IMR-90 (cell line): ENCODE measurements around the gene TMEM132A. TPM values are rescaled to one million over a fixed set of nuclear protein-coding genes. Genes with fewer than 3 reads are reported as not detected.

Source experiments
- ATAC-seq: fragments of 200-7000 bp; cut with Tn5 transposase; 2 replicates; pipeline ENCODE4 v1.9.1; 2020; ENCODE audit warnings: low read depth, mild to moderate bottlenecking, moderate library complexity
- BruUV-seq: library from RNA; stranded (reverse); fragments of 400-500 nt; replicated peaks from 2 replicates; lab custom pipeline; 2021; lab: Mats Ljungman, UMichigan
- CTCF ChIA-PET: fragments of 300-600 bp; formaldehyde crosslinking; extraction: SDS; loops from one replicate; lab custom pipeline; 2021; ENCODE audit warnings: antibody characterized with exemption; lab: Yijun Ruan, JAX
- POLR2A ChIA-PET: fragments of 300-600 bp; sonication (Branson Sonifier 250); formaldehyde crosslinking; loops from one replicate; lab custom pipeline; 2022; ENCODE audit warnings: antibody characterized with exemption; ENCODE audit not compliant: unreplicated experiment; lab: Charles Lee
- DNase-seq: peaks from one replicate; pipeline ENCODE4 v3.0.0; 2013
- H2AFZ ChIP-seq: replicated peaks from 2 replicates; pipeline ENCODE3; 2013; ENCODE audit warnings: low read length, mild to moderate bottlenecking; ENCODE audit not compliant: poor library complexity
- H2AK5ac ChIP-seq: 2 replicates; pipeline ENCODE4 v1.6.1; 2013; ENCODE audit warnings: low read depth, low read length, inconsistent platforms
- H2AK9ac ChIP-seq: replicated peaks from 2 replicates; pipeline ENCODE3; 2013; ENCODE audit warnings: mild to moderate bottlenecking, low read depth, low read length, moderate library complexity; ENCODE audit not compliant: poor library complexity
- H2BK120ac ChIP-seq: 2 replicates; pipeline ENCODE4 v1.6.1; 2013; ENCODE audit warnings: low read depth, low read length, inconsistent platforms
- H2BK15ac ChIP-seq: 3 replicates; pipeline ENCODE4 v1.6.1; 2013; ENCODE audit warnings: low read depth, low read length, inconsistent platforms
- H2BK20ac ChIP-seq: 2 replicates; pipeline ENCODE4 v1.6.1; 2013; ENCODE audit warnings: low read depth, mild to moderate bottlenecking, inconsistent platforms, low read length, moderate library complexity
- H2BK5ac ChIP-seq: 2 replicates; pipeline ENCODE4 v1.6.1; 2013; ENCODE audit warnings: mild to moderate bottlenecking, low read depth, low read length, inconsistent platforms; ENCODE audit not compliant: poor library complexity, severe bottlenecking
- H3K14ac ChIP-seq: replicated peaks from 2 replicates; pipeline ENCODE4 v1.6.1; 2013; ENCODE audit warnings: low read depth, low read length, inconsistent platforms
- H3K18ac ChIP-seq: 2 replicates; pipeline ENCODE4 v1.6.1; 2013; ENCODE audit warnings: low read depth, low read length, control low read depth
- H3K23ac ChIP-seq: 2 replicates; pipeline ENCODE4 v1.6.1; 2013; ENCODE audit warnings: low read depth, low read length, inconsistent platforms
- H3K27ac ChIP-seq: 2 replicates; pipeline ENCODE4 v1.5.1; 2013; ENCODE audit warnings: mild to moderate bottlenecking, control low read depth, low read length; ENCODE audit not compliant: insufficient read depth
- H3K27me3 ChIP-seq: 2 replicates; pipeline ENCODE4 v1.6.1; 2013; ENCODE audit warnings: low read length; ENCODE audit not compliant: control insufficient read depth, insufficient read depth
- H3K36me3 ChIP-seq: 2 replicates; pipeline ENCODE4 v1.6.1; 2013; ENCODE audit warnings: low read length, mixed read lengths; ENCODE audit not compliant: control insufficient read depth, insufficient read depth
- H3K4ac ChIP-seq: 2 replicates; pipeline ENCODE4 v1.6.1; 2013; ENCODE audit warnings: low read depth, low read length, inconsistent platforms
- H3K4me1 ChIP-seq: 2 replicates; pipeline ENCODE4 v1.6.1; 2013; ENCODE audit warnings: low read length, mixed read lengths; ENCODE audit not compliant: control insufficient read depth, insufficient read depth
- H3K4me2 ChIP-seq: 2 replicates; pipeline ENCODE4 v1.6.1; 2013; ENCODE audit warnings: low read depth, mild to moderate bottlenecking, control low read depth, low read length, moderate library complexity
- H3K4me3 ChIP-seq: 2 replicates; pipeline ENCODE4 v1.5.1; 2013; ENCODE audit warnings: low read depth, mild to moderate bottlenecking, control low read depth, low read length, moderate library complexity; ENCODE audit not compliant: insufficient read depth
- H3K56ac ChIP-seq: 2 replicates; pipeline ENCODE4 v1.6.1; 2013; ENCODE audit warnings: low read length, inconsistent platforms; ENCODE audit not compliant: insufficient read depth; ENCODE audit errors: extremely low read depth
- H3K79me1 ChIP-seq, 2 experiments: 2 replicates each; pipeline ENCODE4 v1.6.1; 2013; ENCODE audit warnings: low read length in 2 of 2, inconsistent platforms in 1 of 2, low read depth in 1 of 2
- H3K9ac ChIP-seq: 2 replicates; pipeline ENCODE4 v1.6.1; 2013; ENCODE audit warnings: low read depth, low read length, control low read depth
- H3K9me1 ChIP-seq: 2 replicates; pipeline ENCODE4 v1.6.1; 2013; ENCODE audit warnings: low read length, inconsistent platforms; ENCODE audit not compliant: insufficient read depth
- H3K9me3 ChIP-seq: 2 replicates; pipeline ENCODE4 v1.6.1; 2013; ENCODE audit warnings: low read length; ENCODE audit not compliant: control insufficient read depth, insufficient read depth
- H4K20me1 ChIP-seq: 2 replicates; pipeline ENCODE4 v1.6.1; 2013; ENCODE audit warnings: low read length, inconsistent platforms; ENCODE audit not compliant: insufficient read depth
- H4K5ac ChIP-seq: 2 replicates; pipeline ENCODE4 v1.6.1; 2013; ENCODE audit warnings: mild to moderate bottlenecking, low read depth, low read length, control low read depth
- H4K8ac ChIP-seq, 2 experiments: 2 replicates each; pipeline ENCODE4 v1.6.1; 2013; ENCODE audit warnings: low read depth in 2 of 2, low read length in 2 of 2, control low read depth in 1 of 2, inconsistent platforms in 1 of 2
- H4K91ac ChIP-seq: 2 replicates; pipeline ENCODE4 v1.6.1; 2013; ENCODE audit warnings: low read depth, low read length, inconsistent platforms; ENCODE audit not compliant: insufficient read depth
- BHLHE40 ChIP-seq: fragments of 150-350 bp; IDR thresholded peaks from 2 replicates; pipeline ENCODE4 v1.6.1; 2016; ENCODE audit warnings: mild to moderate bottlenecking, low read depth, low read length
- CEBPB ChIP-seq: IDR thresholded peaks from 2 replicates; pipeline ENCODE4 v1.6.1; 2012; ENCODE audit warnings: low read depth, low read length, improper control_type of control experiment
- CHD1 ChIP-seq: IDR thresholded peaks from 2 replicates; pipeline ENCODE4 v1.6.1; 2012; ENCODE audit warnings: low read depth, low read length, improper control_type of control experiment
- MAFK ChIP-seq: IDR thresholded peaks from 2 replicates; pipeline ENCODE4 v1.6.1; 2012; ENCODE audit warnings: low read depth, low read length, improper control_type of control experiment
- MAZ ChIP-seq: IDR thresholded peaks from 2 replicates; pipeline ENCODE4 v1.6.1; 2012; ENCODE audit warnings: low read depth, mild to moderate bottlenecking, low read length, improper control_type of control experiment, moderate library complexity, borderline replicate concordance
- MXI1 ChIP-seq: IDR thresholded peaks from 2 replicates; pipeline ENCODE4 v1.6.1; 2012; ENCODE audit warnings: low read depth, mild to moderate bottlenecking, low read length, moderate library complexity, borderline replicate concordance
- NFE2L2 ChIP-seq: fragments of 150-350 bp; IDR thresholded peaks from 2 replicates; pipeline ENCODE4 v1.6.1; 2016; ENCODE audit warnings: low read depth, mild to moderate bottlenecking, low read length
- POLR2A ChIP-seq: IDR thresholded peaks from 2 replicates; pipeline ENCODE4 v1.6.1; 2012; ENCODE audit warnings: mild to moderate bottlenecking, low read depth, low read length
- RAD21 ChIP-seq: IDR thresholded peaks from 2 replicates; pipeline ENCODE4 v1.6.1; 2012; ENCODE audit warnings: low read length, improper control_type of control experiment
- RCOR1 ChIP-seq: IDR thresholded peaks from 2 replicates; pipeline ENCODE4 v1.6.1; 2012; ENCODE audit warnings: mild to moderate bottlenecking, low read length, improper control_type of control experiment; ENCODE audit not compliant: insufficient replicate concordance
- RFX5 ChIP-seq: IDR thresholded peaks from 2 replicates; pipeline ENCODE4 v1.8.0; 2012; ENCODE audit warnings: low read depth, mild to moderate bottlenecking, low read length, moderate library complexity
- SMC3 ChIP-seq: fragments of 150-350 bp; IDR thresholded peaks from 2 replicates; pipeline ENCODE4 v1.6.1; 2016; ENCODE audit warnings: low read depth, mild to moderate bottlenecking, antibody characterized with exemption, low read length, moderate library complexity
- WGBS, 2 experiments: methylation state at CpG; one replicate each; pipeline versions ENCODE4 v1.1.5 to v1.1.7; 2013; ENCODE audit warnings: missing lambda C conversion rate in 2 of 2; ENCODE audit not compliant: insufficient read length in 1 of 2; ENCODE audit errors: extremely low coverage in 2 of 2; 5-methylcytosine and 5-hydroxymethylcytosine counted together
- dilution Hi-C: fragments of 300-500 bp; cut with HindIII; formaldehyde crosslinking; loops from one replicate; pipeline ENCODE4 v1.14.3; 2018; ENCODE audit warnings: low sequenced_read_pairs; ENCODE audit not compliant: unreplicated experiment
- in situ Hi-C: fragments of 300-500 bp; cut with MboI; formaldehyde crosslinking; loops from 3 replicates; pipeline ENCODE4 v1.14.3; 2019; ENCODE audit warnings: low sequenced_read_pairs, inconsistent platforms, mixed read lengths
- intact Hi-C: fragments of 100-400 bp; cut with micrococcal nuclease; formaldehyde crosslinking; loops from 2 replicates; pipeline ENCODE4 v1.10.0; 2022
- polyA plus RNA-seq, 3 experiments: library from polyadenylated mRNA; depleted of rRNA; stranded (reverse); fragments of >200 nt; gene quantifications; 2 replicates each; pipeline ENCODE4 v1.2.3, GENCODE V29; 2012; ENCODE audit warnings: low replicate concordance in 1 of 3
- total RNA-seq: library from RNA; depleted of rRNA; stranded (reverse); fragments of >200 nt; gene quantifications from 2 replicates; pipeline ENCODE4 v1.2.3, GENCODE V29; 2012
- TF ChIP-seq, protein P1 (sequence below): fragments of 150-350 bp; IDR thresholded peaks from 2 replicates; pipeline ENCODE4 v1.6.1; 2017; ENCODE audit warnings: mild to moderate bottlenecking, antibody characterized with exemption, low read length, low read depth
- TF ChIP-seq, protein P2 (sequence below): fragments of 150-350 bp; IDR thresholded peaks from 2 replicates; pipeline ENCODE4 v1.6.1; 2016; ENCODE audit warnings: low read depth, mild to moderate bottlenecking, low read length, moderate library complexity, borderline replicate concordance
- TF ChIP-seq, protein P3 (sequence below): conservative IDR thresholded peaks from 2 replicates; pipeline ENCODE4 v1.5.1; 2012; ENCODE audit warnings: mild to moderate bottlenecking, low read depth, low read length, improper control_type of control experiment

Gene TMEM132A
- total and polyA plus RNA-seq, 2 of the 4 experiments (the other 2 are of a cell fraction) = 7.7 to 64.2 TPM

DNA sequence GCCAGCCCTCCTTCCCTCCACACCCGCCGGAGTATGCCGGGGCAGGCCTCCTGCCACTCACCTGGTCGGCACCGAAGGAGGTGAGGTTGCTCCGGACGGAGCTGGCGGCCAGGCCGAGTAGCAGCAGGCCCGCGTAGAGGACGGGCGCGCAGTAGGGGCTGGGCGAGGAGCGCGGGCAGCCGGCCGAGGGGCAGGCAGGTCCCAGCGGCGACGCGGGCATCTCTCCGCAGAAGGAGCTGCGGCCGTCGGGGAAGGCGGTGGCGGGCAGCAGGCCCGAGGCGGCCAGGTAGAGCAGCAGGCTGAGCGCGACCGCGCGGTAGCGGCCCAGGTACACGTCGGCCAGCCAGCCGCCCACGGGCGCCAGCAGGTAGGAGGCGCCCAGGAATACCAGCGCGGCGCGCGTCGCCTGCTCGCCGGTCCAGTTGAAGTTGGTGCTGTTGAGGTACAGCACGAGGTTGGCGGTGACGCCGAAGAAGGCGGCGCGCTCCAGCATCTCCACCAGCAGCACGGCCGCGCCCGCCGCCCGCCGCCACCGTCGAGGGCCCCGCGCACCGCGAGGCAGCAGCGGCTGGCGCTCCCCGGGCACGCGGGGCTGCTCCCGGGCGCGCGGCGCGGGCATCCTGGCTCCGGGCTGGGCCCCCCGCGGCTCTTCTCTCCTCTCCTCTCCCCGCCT is 26.8 kb downstream of the TMEM132A start:
- POLR2A ChIA-PET = no interaction called here
- DNase-seq = no peak
- TF ChIP-seq MAFK (no peak), MAZ (no peak), POLR2A (no peak), RAD21 (no peak), NFE2L2 (no peak), SMC3 (no peak), MXI1 (no peak), BHLHE40 (no peak), CEBPB (no peak), RFX5 (no peak), CHD1 (no peak), RCOR1 (no peak)
- TF ChIP-seq, protein P1, sequence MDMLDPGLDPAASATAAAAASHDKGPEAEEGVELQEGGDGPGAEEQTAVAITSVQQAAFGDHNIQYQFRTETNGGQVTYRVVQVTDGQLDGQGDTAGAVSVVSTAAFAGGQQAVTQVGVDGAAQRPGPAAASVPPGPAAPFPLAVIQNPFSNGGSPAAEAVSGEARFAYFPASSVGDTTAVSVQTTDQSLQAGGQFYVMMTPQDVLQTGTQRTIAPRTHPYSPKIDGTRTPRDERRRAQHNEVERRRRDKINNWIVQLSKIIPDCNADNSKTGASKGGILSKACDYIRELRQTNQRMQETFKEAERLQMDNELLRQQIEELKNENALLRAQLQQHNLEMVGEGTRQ = no peak
- TF ChIP-seq, protein P2, sequence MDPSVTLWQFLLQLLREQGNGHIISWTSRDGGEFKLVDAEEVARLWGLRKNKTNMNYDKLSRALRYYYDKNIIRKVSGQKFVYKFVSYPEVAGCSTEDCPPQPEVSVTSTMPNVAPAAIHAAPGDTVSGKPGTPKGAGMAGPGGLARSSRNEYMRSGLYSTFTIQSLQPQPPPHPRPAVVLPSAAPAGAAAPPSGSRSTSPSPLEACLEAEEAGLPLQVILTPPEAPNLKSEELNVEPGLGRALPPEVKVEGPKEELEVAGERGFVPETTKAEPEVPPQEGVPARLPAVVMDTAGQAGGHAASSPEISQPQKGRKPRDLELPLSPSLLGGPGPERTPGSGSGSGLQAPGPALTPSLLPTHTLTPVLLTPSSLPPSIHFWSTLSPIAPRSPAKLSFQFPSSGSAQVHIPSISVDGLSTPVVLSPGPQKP = no peak
- TF ChIP-seq, protein P3, sequence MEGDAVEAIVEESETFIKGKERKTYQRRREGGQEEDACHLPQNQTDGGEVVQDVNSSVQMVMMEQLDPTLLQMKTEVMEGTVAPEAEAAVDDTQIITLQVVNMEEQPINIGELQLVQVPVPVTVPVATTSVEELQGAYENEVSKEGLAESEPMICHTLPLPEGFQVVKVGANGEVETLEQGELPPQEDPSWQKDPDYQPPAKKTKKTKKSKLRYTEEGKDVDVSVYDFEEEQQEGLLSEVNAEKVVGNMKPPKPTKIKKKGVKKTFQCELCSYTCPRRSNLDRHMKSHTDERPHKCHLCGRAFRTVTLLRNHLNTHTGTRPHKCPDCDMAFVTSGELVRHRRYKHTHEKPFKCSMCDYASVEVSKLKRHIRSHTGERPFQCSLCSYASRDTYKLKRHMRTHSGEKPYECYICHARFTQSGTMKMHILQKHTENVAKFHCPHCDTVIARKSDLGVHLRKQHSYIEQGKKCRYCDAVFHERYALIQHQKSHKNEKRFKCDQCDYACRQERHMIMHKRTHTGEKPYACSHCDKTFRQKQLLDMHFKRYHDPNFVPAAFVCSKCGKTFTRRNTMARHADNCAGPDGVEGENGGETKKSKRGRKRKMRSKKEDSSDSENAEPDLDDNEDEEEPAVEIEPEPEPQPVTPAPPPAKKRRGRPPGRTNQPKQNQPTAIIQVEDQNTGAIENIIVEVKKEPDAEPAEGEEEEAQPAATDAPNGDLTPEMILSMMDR = no peak

More for the DNA sequence above, 26.8 kb downstream of the TMEM132A start:
- no peak overlapping the region for H2BK5ac ChIP-seq
- peak overlapping the region; percentile 87 to 96; a peak in 3 of 4 replicates for H4K8ac ChIP-seq
- no peak overlapping the region for H3K23ac ChIP-seq
- H3K4me3 ChIP-seq = no peak overlapping the region; the same call in 1 of the 2 replicates
- no peaks in the 10 kb centered on the region; a peak in 1 of 4 replicates for H3K79me1 ChIP-seq
- intact Hi-C loops (no loop called here), in situ Hi-C loops (no loop called here), dilution Hi-C loops (no loop called here)
- peak overlapping the region; percentile 56 for H2AK9ac ChIP-seq
- no peak overlapping the region for H3K27ac ChIP-seq
- no peaks in the 10 kb centered on the region for H3K27me3 ChIP-seq
- CTCF ChIA-PET = interaction anchor here (1.5 kb wide), 1 partner anchor 35 kb away, joined by 3 read pairs; no protein-coding TSS in a partner anchor
- H4K91ac ChIP-seq = no peak overlapping the region
- WGBS, 2 experiments = 18% methylated on average over 20 of the region's 86 CpGs; no CpG with 5 or more reads in 1 of the 2 experiments
- H3K4me1 ChIP-seq = peaks cover 12% of the 10 kb centered on the region
- H3K36me3 ChIP-seq = peaks cover 2% of the 10 kb centered on the region; the same call in 1 of the 2 replicates
- no peak overlapping the region; the same call in 1 of the 2 replicates for H3K18ac ChIP-seq
- H3K4ac ChIP-seq = no peak overlapping the region
- no peak overlapping the region for H2BK120ac ChIP-seq
- H4K5ac ChIP-seq = no peak overlapping the region; the same call in 1 of the 2 replicates
- H2BK15ac ChIP-seq = no peak overlapping the region
- H4K20me1 ChIP-seq = no peaks in the 10 kb centered on the region
- no peak overlapping the region for H2AK5ac ChIP-seq
- no peaks in the 10 kb centered on the region for H3K9me3 ChIP-seq
- no peak overlapping the region for H3K9ac ChIP-seq
- H3K4me2 ChIP-seq = peak overlapping the region; percentile 79; the same call in 1 of the 2 replicates
- no peak overlapping the region for H3K14ac ChIP-seq
- no peaks in the 10 kb centered on the region for H3K9me1 ChIP-seq
- H3K56ac ChIP-seq = no peak overlapping the region
- peak overlapping the region; percentile 89 for H2AFZ ChIP-seq
- no peak overlapping the region for H2BK20ac ChIP-seq
- BruUV-seq = no TSS peak
- no peak; the same call in 1 of the 2 replicates for ATAC-seq
